Measurements from ENCODE around the gene C2CD2. TPM values are rescaled to one million over a fixed set of nuclear protein-coding genes. Genes with fewer than 3 reads are reported as not detected.

Gene C2CD2
- total and polyA plus RNA-seq, 2 experiments from 2014 or later: 4.5 to 16.2 TPM

DNA sequence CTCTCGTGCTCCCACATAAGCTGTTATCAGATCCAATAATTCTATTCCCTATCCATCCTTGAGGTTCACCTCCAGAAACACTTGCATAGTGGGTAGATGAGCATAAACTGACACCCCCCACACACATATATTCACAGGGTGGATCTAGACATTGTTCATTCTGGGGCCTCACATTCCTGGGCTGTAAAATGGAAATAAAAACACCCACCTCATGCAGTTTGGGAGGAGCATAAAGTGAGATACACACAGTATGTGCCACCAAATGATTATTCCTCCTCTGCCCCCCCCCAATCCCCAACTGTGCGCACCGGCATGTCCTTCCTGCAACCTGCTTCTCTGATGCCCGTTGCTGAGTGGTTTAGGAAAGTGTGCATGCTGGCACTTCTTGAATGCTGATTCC is 92.6 kb downstream of the C2CD2 start:
- Histone ChIP-seq H3K27me3 (ENCODE audit: insufficient read depth) (no peaks in the 10 kb centered on the region), H4K20me1 (replicated peaks; ENCODE audit: insufficient read depth) (no peaks in the 10 kb centered on the region; the same call in none of the 2 replicates), H3K4me1 (ENCODE audit: insufficient read depth) (no peaks in the 10 kb centered on the region), H2AFZ (no peak overlapping the region), H3F3A (replicated peaks; ENCODE audit: low read depth) (no peaks in the 10 kb centered on the region), H3K36me3 (ENCODE audit: insufficient read depth) (no peaks in the 10 kb centered on the region), H3K4me2 (no peak overlapping the region), H3K79me2 (replicated peaks; ENCODE audit: insufficient read depth) (peaks cover 19% of the 10 kb centered on the region; the same call in 1 of the 2 replicates), H3K4me3 (no peak overlapping the region), H3K9me2 (ENCODE audit: insufficient read depth) (no peaks in the 10 kb centered on the region), H3K27ac (ENCODE audit: low read depth) (no peak overlapping the region)
- Mint-ChIP-seq H3K36me3 (ENCODE audit: low read depth) (peaks cover 9% of the 10 kb centered on the region), H3K27me3 (ENCODE audit: insufficient read depth, low read depth, poor library complexity) (peaks cover 8% of the 10 kb centered on the region), H3K4me3 (no peak overlapping the region), H3K27ac (no peak overlapping the region), H3K9me3 (no peaks in the 10 kb centered on the region), H3K4me1 (peaks cover 11% of the 10 kb centered on the region)
- no peak for ATAC-seq
- no peak for DNase-seq (ENCODE audit: low spot score)
- TF ChIP-seq, protein P1, sequence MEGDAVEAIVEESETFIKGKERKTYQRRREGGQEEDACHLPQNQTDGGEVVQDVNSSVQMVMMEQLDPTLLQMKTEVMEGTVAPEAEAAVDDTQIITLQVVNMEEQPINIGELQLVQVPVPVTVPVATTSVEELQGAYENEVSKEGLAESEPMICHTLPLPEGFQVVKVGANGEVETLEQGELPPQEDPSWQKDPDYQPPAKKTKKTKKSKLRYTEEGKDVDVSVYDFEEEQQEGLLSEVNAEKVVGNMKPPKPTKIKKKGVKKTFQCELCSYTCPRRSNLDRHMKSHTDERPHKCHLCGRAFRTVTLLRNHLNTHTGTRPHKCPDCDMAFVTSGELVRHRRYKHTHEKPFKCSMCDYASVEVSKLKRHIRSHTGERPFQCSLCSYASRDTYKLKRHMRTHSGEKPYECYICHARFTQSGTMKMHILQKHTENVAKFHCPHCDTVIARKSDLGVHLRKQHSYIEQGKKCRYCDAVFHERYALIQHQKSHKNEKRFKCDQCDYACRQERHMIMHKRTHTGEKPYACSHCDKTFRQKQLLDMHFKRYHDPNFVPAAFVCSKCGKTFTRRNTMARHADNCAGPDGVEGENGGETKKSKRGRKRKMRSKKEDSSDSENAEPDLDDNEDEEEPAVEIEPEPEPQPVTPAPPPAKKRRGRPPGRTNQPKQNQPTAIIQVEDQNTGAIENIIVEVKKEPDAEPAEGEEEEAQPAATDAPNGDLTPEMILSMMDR (conservative IDR thresholded peaks at IDR 0.05; ENCODE audit: low read depth in 2 of 2): no peak
- TF ChIP-seq EZH2 (IDR thresholded peaks at IDR 0.05; ENCODE audit: low read depth, unreplicated experiment) (no peak), NANOG (IDR thresholded peaks at IDR 0.05; ENCODE audit: borderline replicate concordance) (no peak), STAT1 (IDR thresholded peaks at IDR 0.05; ENCODE audit: unreplicated experiment) (no peak), JUNB (IDR thresholded peaks at IDR 0.05; ENCODE audit: unreplicated experiment) (no peak)
- TF ChIP-seq, protein P2, sequence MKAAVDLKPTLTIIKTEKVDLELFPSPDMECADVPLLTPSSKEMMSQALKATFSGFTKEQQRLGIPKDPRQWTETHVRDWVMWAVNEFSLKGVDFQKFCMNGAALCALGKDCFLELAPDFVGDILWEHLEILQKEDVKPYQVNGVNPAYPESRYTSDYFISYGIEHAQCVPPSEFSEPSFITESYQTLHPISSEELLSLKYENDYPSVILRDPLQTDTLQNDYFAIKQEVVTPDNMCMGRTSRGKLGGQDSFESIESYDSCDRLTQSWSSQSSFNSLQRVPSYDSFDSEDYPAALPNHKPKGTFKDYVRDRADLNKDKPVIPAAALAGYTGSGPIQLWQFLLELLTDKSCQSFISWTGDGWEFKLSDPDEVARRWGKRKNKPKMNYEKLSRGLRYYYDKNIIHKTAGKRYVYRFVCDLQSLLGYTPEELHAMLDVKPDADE (IDR thresholded peaks at IDR 0.05): no peak

DNA sequence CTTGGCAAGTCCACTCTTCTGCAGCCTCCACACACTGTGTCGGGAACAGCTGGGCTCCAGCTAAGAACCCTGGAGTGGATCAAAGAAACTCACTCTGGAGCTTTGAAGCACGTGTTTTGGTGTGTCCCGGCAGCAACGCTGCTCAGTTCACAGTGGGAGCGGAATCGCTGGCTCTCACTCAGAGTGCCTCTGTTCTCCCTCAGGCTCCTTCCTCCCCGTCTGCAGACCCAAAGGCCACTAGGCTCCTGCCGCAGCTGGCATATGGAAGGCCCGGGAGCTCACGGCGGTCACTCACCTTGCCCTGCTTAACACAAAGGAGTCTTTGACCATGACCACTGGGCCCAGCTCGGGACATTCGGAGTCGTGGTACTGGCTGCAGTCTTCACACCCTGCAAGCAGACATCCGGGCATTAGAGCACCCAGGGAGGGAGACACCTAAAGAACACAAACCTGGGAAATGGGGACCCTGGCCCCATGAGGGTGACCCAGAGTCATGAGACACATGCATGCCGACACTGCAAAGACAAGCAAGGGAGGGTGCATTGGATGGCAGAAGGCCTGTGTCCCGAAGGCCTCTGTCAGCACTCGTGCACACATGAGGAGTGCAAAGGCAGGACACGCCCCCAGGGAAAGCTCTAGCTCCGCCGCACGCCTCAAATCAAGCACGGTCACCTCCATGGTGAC is 94.4 kb downstream of the C2CD2 start:
- Mint-ChIP-seq H3K4me3 (no peak overlapping the region), H3K27me3 (ENCODE audit: insufficient read depth, low read depth, poor library complexity) (peaks cover 6% of the 10 kb centered on the region), H3K4me1 (peaks cover 6% of the 10 kb centered on the region), H3K9me3 (no peaks in the 10 kb centered on the region), H3K36me3 (ENCODE audit: low read depth) (peaks cover 14% of the 10 kb centered on the region), H3K27ac (no peak overlapping the region)
- Histone ChIP-seq H3F3A (replicated peaks; ENCODE audit: low read depth) (no peaks in the 10 kb centered on the region), H3K9me2 (ENCODE audit: insufficient read depth) (no peaks in the 10 kb centered on the region), H3K4me1 (ENCODE audit: insufficient read depth) (no peaks in the 10 kb centered on the region), H2AFZ (no peak overlapping the region), H4K20me1 (replicated peaks; ENCODE audit: insufficient read depth) (no peaks in the 10 kb centered on the region; the same call in none of the 2 replicates), H3K4me2 (no peak overlapping the region), H3K36me3 (ENCODE audit: insufficient read depth) (no peaks in the 10 kb centered on the region), H3K79me2 (replicated peaks; ENCODE audit: insufficient read depth) (peaks cover 13% of the 10 kb centered on the region; the same call in 1 of the 2 replicates), H3K4me3 (no peak overlapping the region), H3K27ac (ENCODE audit: low read depth) (no peak overlapping the region), H3K27me3 (ENCODE audit: insufficient read depth) (no peaks in the 10 kb centered on the region)
- DNase-seq (ENCODE audit: low spot score): no peak
- ATAC-seq: no peak
- TF ChIP-seq, protein P3, sequence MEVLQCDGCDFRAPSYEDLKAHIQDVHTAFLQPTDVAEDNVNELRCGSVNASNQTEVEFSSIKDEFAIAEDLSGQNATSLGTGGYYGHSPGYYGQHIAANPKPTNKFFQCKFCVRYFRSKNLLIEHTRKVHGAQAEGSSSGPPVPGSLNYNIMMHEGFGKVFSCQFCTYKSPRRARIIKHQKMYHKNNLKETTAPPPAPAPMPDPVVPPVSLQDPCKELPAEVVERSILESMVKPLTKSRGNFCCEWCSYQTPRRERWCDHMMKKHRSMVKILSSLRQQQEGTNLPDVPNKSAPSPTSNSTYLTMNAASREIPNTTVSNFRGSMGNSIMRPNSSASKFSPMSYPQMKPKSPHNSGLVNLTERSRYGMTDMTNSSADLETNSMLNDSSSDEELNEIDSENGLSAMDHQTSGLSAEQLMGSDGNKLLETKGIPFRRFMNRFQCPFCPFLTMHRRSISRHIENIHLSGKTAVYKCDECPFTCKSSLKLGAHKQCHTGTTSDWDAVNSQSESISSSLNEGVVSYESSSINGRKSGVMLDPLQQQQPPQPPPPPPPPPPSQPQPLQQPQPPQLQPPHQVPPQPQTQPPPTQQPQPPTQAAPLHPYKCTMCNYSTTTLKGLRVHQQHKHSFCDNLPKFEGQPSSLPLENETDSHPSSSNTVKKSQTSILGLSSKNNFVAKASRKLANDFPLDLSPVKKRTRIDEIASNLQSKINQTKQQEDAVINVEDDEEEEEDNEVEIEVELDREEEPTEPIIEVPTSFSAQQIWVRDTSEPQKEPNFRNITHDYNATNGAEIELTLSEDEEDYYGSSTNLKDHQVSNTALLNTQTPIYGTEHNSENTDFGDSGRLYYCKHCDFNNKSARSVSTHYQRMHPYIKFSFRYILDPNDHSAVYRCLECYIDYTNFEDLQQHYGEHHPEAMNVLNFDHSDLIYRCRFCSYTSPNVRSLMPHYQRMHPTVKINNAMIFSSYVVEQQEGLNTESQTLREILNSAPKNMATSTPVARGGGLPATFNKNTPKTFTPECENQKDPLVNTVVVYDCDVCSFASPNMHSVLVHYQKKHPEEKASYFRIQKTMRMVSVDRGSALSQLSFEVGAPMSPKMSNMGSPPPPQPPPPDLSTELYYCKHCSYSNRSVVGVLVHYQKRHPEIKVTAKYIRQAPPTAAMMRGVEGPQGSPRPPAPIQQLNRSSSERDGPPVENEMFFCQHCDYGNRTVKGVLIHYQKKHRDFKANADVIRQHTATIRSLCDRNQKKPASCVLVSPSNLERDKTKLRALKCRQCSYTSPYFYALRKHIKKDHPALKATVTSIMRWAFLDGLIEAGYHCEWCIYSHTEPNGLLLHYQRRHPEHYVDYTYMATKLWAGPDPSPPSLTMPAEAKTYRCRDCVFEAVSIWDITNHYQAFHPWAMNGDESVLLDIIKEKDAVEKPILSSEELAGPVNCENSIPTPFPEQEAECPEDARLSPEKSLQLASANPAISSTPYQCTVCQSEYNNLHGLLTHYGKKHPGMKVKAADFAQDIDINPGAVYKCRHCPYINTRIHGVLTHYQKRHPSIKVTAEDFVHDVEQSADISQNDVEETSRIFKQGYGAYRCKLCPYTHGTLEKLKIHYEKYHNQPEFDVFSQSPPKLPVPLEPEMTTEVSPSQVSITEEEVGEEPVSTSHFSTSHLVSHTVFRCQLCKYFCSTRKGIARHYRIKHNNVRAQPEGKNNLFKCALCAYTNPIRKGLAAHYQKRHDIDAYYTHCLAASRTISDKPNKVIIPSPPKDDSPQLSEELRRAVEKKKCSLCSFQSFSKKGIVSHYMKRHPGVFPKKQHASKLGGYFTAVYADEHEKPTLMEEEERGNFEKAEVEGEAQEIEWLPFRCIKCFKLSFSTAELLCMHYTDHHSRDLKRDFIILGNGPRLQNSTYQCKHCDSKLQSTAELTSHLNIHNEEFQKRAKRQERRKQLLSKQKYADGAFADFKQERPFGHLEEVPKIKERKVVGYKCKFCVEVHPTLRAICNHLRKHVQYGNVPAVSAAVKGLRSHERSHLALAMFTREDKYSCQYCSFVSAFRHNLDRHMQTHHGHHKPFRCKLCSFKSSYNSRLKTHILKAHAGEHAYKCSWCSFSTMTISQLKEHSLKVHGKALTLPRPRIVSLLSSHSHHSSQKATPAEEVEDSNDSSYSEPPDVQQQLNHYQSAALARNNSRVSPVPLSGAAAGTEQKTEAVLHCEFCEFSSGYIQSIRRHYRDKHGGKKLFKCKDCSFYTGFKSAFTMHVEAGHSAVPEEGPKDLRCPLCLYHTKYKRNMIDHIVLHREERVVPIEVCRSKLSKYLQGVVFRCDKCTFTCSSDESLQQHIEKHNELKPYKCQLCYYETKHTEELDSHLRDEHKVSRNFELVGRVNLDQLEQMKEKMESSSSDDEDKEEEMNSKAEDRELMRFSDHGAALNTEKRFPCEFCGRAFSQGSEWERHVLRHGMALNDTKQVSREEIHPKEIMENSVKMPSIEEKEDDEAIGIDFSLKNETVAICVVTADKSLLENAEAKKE (CRISPR knock-in tag; IDR thresholded peaks at IDR 0.05): no peak
- TF ChIP-seq EZH2phosphoT487 (IDR thresholded peaks at IDR 0.05; ENCODE audit: unreplicated experiment) (no peak), JUNB (IDR thresholded peaks at IDR 0.05; ENCODE audit: unreplicated experiment) (no peak), ZNF114 (CRISPR knock-in tag; IDR thresholded peaks at IDR 0.05) (no peak), EZH2 (IDR thresholded peaks at IDR 0.05; ENCODE audit: low read depth, unreplicated experiment) (no peak), POLR2AphosphoS5 (IDR thresholded peaks at IDR 0.05; ENCODE audit: low read depth) (no peak), ZNF331 (CRISPR knock-in tag; IDR thresholded peaks at IDR 0.05; ENCODE audit: low read depth) (no peak), NANOG (IDR thresholded peaks at IDR 0.05; ENCODE audit: borderline replicate concordance) (no peak)
- TF ChIP-seq, protein P2 (IDR thresholded peaks at IDR 0.05): no peak
